SK-N-MC (cell line): ENCODE data around the gene TP53.

ENCODE experiments used
- EZH2 ChIP-seq: fragments of 200-600 bp; sonication (generic); IDR thresholded peaks from one replicate; pipeline ENCODE4 v1.6.1; 2017; ENCODE audit warnings: antibody characterized with exemption
- FOXP2 ChIP-seq: optimal IDR thresholded peaks from 2 replicates; pipeline ENCODE3; 2011; ENCODE audit warnings: mild to moderate bottlenecking, moderate library complexity; ENCODE audit not compliant: insufficient read depth; ENCODE audit errors: extremely low read length, control extremely low read depth
- POLR2AphosphoS5 ChIP-seq: IDR thresholded peaks from 2 replicates; pipeline ENCODE4 v1.6.1; 2012; ENCODE audit warnings: mild to moderate bottlenecking, low read depth, low read length, borderline replicate concordance

DNA sequence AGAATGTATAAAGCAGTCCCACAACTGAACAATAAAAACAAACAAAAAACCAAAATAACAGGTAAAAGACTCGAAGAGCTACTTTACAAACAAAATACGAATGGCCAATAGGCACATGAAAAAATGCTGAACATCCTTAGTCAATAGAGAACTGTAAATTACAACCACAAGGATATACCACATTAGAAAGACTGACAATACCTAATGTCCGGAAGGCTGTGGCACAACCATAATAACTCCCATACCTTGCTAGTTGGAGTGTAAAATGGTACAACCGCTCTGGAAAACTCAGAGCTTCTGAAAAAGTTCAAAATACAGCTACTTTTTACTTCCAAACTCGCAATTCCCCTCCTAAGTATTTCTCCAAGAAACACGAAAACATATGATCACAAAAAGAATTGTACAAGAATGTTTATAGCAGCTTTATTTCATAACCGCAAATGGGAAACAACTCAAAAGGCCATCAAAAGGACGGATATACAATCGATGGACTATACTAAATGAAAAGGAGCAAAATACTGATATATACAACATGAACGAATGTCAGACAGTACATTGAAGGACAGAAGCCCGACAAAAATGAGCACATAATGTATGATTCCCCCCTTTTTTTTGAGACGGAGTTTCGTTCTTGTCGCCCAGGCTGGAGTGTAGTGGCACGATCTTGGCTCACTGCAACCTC lies 2.3 kb downstream of the TP53 start:
- TF ChIP-seq EZH2 = no peak
- no peak for TF ChIP-seq POLR2AphosphoS5
- TF ChIP-seq FOXP2 = no peak
